Ovary (tissue), 9 donors: ENCODE results near the gene NEDD4. TPM values are rescaled to one million over a fixed set of nuclear protein-coding genes. Genes with fewer than 3 reads are reported as not detected.
"Not testable (repeated sequence)": the region's sequence is repeated elsewhere in the genome, so short reads cannot be mapped to it uniquely, and the experiment has no call there.

Experiments
- DNase-seq, 5 donors: peaks; one replicate each; pipeline ENCODE4 v3.0.0-alpha.2; 2019 to 2020
- H3K27ac ChIP-seq, 2 donors: fragments of 200-600 bp; one replicate each; pipeline versions ENCODE4 v1.5.1 to v1.8.0; 2019 to 2022
- H3K27me3 ChIP-seq: fragments of 200-600 bp; one replicate; pipeline ENCODE4 v1.8.0; 2022
- H3K36me3 ChIP-seq: fragments of 200-600 bp; sonication (generic); one replicate; pipeline ENCODE4 v1.5.1; 2019
- H3K4me1 ChIP-seq: one replicate; pipeline ENCODE4 v1.8.1; 2013; ENCODE audit warnings: mild to moderate bottlenecking, moderate library complexity; ENCODE audit not compliant: insufficient read depth
- H3K4me3 ChIP-seq: fragments of 200-600 bp; sonication (generic); one replicate; pipeline ENCODE4 v1.5.1; 2017
- H3K9me3 ChIP-seq, 2 donors: fragments of 200-600 bp in 1 of 2; sonication (generic) in 1 of 2; one replicate each; pipeline versions ENCODE4 v1.5.1 to v1.8.1; 2013 to 2019; ENCODE audit warnings: mild to moderate bottlenecking in 1 of 2, moderate library complexity in 1 of 2
- CTCF ChIP-seq, 3 donors: fragments of 450-650 bp in 2 of 3; fragments of 200-600 bp in 1 of 3; IDR thresholded peaks; one replicate each; pipeline versions ENCODE4 v1.5.1 to v1.8.0; 2016 to 2022; ENCODE audit warnings: antibody characterized with exemption in 3 of 3, mild to moderate bottlenecking in 1 of 3
- EP300 ChIP-seq: sonication (generic); formaldehyde crosslinking; IDR thresholded peaks from one replicate; pipeline ENCODE4 v1.6.1; 2017; ENCODE audit warnings: antibody characterized with exemption
- POLR2A ChIP-seq: fragments of 450-650 bp; IDR thresholded peaks from one replicate; pipeline ENCODE4 v1.6.1; 2017; ENCODE audit warnings: antibody characterized with exemption, mild to moderate bottlenecking, moderate library complexity
- WGBS, 3 donors: extraction: QIAGEN DNeasy Blood & Tissue Kit in 1 of 3; methylation state at CpG; one replicate each; pipeline versions ENCODE4 v1.1.5 to v1.1.7; 2013 to 2017; 5-methylcytosine and 5-hydroxymethylcytosine counted together
- intact Hi-C, 4 donors: fragments of 100-400 bp; cut with DNase I; formaldehyde crosslinking; loops; one replicate each; pipeline versions ENCODE4 v1.11.0 to v1.15.1; 2022 to 2023
- polyA plus RNA-seq, 2 donors: library from polyadenylated mRNA; stranded (reverse); fragments of 200-250 nt in 1 of 2; fragments of 350-450 nt in 1 of 2; fragmentation: Illumina TruSeq in 1 of 2; extraction: RNeasy Lipid Tissue Mini Kit (QIAGEN cat#74804) in 1 of 2; gene quantifications; one replicate each; pipeline ENCODE4 v1.2.3, GENCODE V29; 2013 to 2014
- total RNA-seq, 7 donors: library from RNA; depleted of rRNA in 2 of 7; stranded (reverse); fragments of >200 nt in 2 of 7; fragmentation: NEBNext Ultra II Directional in 3 of 7; extraction: Animal tissue kit (Norgen Biotek cat#: 25700) in 3 of 7; gene quantifications; one replicate each; pipeline versions ENCODE4 v1.1.0 to v1.2.4, GENCODE V29; 2016 to 2023
- donor health status: DM: no; HTN: no; CAD: no; lungs with moderate emphysema.
- donor health status: DM: no; HTN: no; CAD: no.
- donor health status: Bipolar disorder and iron deficiency.
- donor health status: DM: yes; HTN: yes; CAD: no.
- donor health status: DM: no; HTN: no; CAD: no.
- donor health status: DM: yes; HTN: yes; CAD: no.

The NEDD4 gene
- total and polyA plus RNA-seq, 9 donors, result 3.8 to 12.6 (median 10.2) TPM

GRCh38 chr15:56034514-56034913, 41.1 kb upstream of the NEDD4 start:
- intact Hi-C loops, result no loop called here
- DNase-seq, result no peak
- Histone ChIP-seq H3K9me3 (no peaks in the 10 kb centered on the region), H3K27me3 (no peaks in the 10 kb centered on the region), H3K36me3 (no peaks in the 10 kb centered on the region), H3K4me3 (no peak overlapping the region), H3K27ac (no peak overlapping the region), H3K4me1 (no peaks in the 10 kb centered on the region)
- TF ChIP-seq EP300 (no peak), CTCF (IDR thresholded peaks at IDR 0.05) (no peak), POLR2A (no peak)
- 68 to 96% (median 70%) methylated on average over 1 to 2 of the region's 2 CpGs for WGBS, 3 donors

- H3K9me3 ChIP-seq, result no peaks in the 10 kb centered on the region
- H3K4me1 ChIP-seq, result no peaks in the 10 kb centered on the region
- no peak for DNase-seq
- H3K27ac ChIP-seq, result no peak overlapping the region
- WGBS, 3 donors, result 85 to 99% (median 98%) methylated on average over 1 of the region's 1 CpG
- H3K36me3 ChIP-seq, result no peaks in the 10 kb centered on the region
- H3K4me3 ChIP-seq, result no peak overlapping the region
- H3K27me3 ChIP-seq, result no peaks in the 10 kb centered on the region
- TF ChIP-seq POLR2A, result no peak
- TF ChIP-seq CTCF (IDR thresholded peaks at IDR 0.05), result no peak
- no peak for TF ChIP-seq EP300
- intact Hi-C loops, result no loop called here
Observed at GRCh38 chr15:56032373-56032772, 39.0 kb upstream of the NEDD4 start.

GRCh38 chr15:56031836-56032235, 38.4 kb upstream of the NEDD4 start:
- Histone ChIP-seq H3K27ac (no peak overlapping the region), H3K9me3 (no peaks in the 10 kb centered on the region), H3K36me3 (no peaks in the 10 kb centered on the region), H3K4me1 (no peaks in the 10 kb centered on the region), H3K4me3 (no peak overlapping the region), H3K27me3 (no peaks in the 10 kb centered on the region)
- DNase-seq, result no peak
- 86 to 95% (median 89%) methylated on average over 6 of the region's 6 CpGs for WGBS, 3 donors
- no peak for TF ChIP-seq CTCF (IDR thresholded peaks at IDR 0.05)
- no peak for TF ChIP-seq POLR2A
- no peak for TF ChIP-seq EP300
- intact Hi-C loops, result no loop called here

- no peak for TF ChIP-seq EP300
- TF ChIP-seq POLR2A, result no peak
- no peak for TF ChIP-seq CTCF (IDR thresholded peaks at IDR 0.05)
- no peak for DNase-seq
Observed at GRCh38 chr15:56031402-56031801, 38.0 kb upstream of the NEDD4 start.

GRCh38 chr15:56028430-56028829, 35.0 kb upstream of the NEDD4 start:
- intact Hi-C loops, result no loop called here
- H3K36me3 ChIP-seq, result no peaks in the 10 kb centered on the region
- H3K9me3 ChIP-seq, result no peaks in the 10 kb centered on the region
- no peaks in the 10 kb centered on the region for H3K4me1 ChIP-seq
- no peak overlapping the region for H3K27ac ChIP-seq
- no peak overlapping the region for H3K4me3 ChIP-seq
- TF ChIP-seq EP300, result no peak
- TF ChIP-seq CTCF (IDR thresholded peaks at IDR 0.05), result no peak
- TF ChIP-seq POLR2A, result no peak
- WGBS, 3 donors, result 71 to 78% (median 76%) methylated on average over 2 of the region's 2 CpGs
- DNase-seq, result no peak
- H3K27me3 ChIP-seq, result no peaks in the 10 kb centered on the region

More at GRCh38 chr15:56031402-56031801, 38.0 kb upstream of the NEDD4 start:
- no peaks in the 10 kb centered on the region for H3K9me3 ChIP-seq
- H3K27me3 ChIP-seq, result no peaks in the 10 kb centered on the region
- intact Hi-C loops, result no loop called here
- no peak overlapping the region for H3K4me3 ChIP-seq
- no peak overlapping the region for H3K27ac ChIP-seq
- no peaks in the 10 kb centered on the region for H3K4me1 ChIP-seq
- WGBS, 3 donors, result 81 to 88% (median 87%) methylated on average over 4 of the region's 4 CpGs
- H3K36me3 ChIP-seq, result no peaks in the 10 kb centered on the region

GRCh38 chr15:56023160-56023559, 29.7 kb upstream of the NEDD4 start:
- H3K9me3 ChIP-seq, H3K27me3 ChIP-seq, H3K4me3 ChIP-seq, DNase-seq, intact Hi-C loops, H3K36me3 ChIP-seq, H3K4me1 ChIP-seq, H3K27ac ChIP-seq: not testable (repeated sequence)
- 85 to 90% (median 86%) methylated on average over 7 of the region's 7 CpGs for WGBS, 3 donors
